Forelimb muscle (tissue), 1 donor: Measurements from ENCODE around the gene PLEKHB2. TPM values are rescaled to one million over a fixed set of nuclear protein-coding genes. Genes with fewer than 3 reads are reported as not detected.
A peak's percentile ranks its signal among the peaks of the same experiment; 100 is the strongest.
"Not testable (repeated sequence)": the region's sequence is repeated elsewhere in the genome, so short reads cannot be mapped to it uniquely, and the experiment has no call there.

ENCODE experiments used
- DNase-seq: peaks from one replicate; pipeline ENCODE4 v3.0.0-alpha.2; 2013; ENCODE audit warnings: low read depth
- polyA plus RNA-seq: library from polyadenylated mRNA; unstranded; fragments of 120-200 nt; gene quantifications from one replicate; pipeline ENCODE4 v1.2.1, GENCODE V29; 2013; ENCODE audit not compliant: insufficient read length

Gene PLEKHB2
- polyA plus RNA-seq: 23.1 TPM

- DNase-seq: peak; percentile 80
These were observed at the start of gene PLEKHB2 for GRCh38 chr2:131105156-131105949. TSS of gene PLEKHB2 (plus strand) at chr2:131105336. CDS start at chr2:131120942, 15,606 bp downstream.

- no peak for DNase-seq
These were observed 48.8 kb upstream of the PLEKHB2 start for GRCh38 chr2:131056204-131056931.

DNA sequence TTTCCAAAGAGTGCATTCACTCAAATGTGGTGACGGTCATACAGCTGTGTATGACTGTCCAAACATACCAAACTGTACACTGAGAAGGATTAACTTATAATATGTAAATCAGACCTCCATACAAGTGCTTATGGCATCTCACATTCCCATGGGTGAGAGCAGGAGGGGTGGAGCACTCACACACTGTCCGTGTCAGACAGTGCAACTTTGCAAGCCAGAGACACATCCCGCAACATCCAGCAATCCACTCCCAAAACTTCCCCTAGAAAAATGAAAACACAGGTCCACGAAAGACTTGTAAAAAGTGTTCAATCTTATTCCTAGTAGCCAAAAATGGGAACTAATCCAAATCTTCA is 48.2 kb upstream of the PLEKHB2 start:
- no peak for DNase-seq

GRCh38 chr2:131058214-131058843 is 46.8 kb upstream of the PLEKHB2 start:
- DNase-seq: peak; percentile 74

DNA sequence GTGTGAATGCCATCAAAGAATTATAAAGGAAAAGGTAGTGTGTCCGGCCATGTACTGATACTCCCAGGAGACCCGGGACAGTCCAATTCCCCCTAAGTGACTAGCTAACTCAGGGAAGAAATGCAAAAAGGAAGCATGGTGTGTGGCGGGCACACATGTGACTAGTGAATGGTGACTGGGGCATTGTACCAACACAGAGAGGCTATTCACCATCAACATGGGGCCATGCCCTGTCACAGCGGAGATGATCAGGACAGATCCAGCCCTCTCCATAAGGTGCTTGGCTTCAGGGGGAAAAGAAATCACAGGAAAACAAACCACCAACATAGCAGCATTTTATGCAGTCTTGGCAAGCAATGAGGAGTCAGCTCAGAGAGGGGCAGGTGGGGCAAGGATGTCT is 46.2 kb upstream of the PLEKHB2 start:
- no peak for DNase-seq

- no peak for DNase-seq
These were observed 41.4 kb upstream of the PLEKHB2 start for GRCh38 chr2:131063501-131064283.

DNA sequence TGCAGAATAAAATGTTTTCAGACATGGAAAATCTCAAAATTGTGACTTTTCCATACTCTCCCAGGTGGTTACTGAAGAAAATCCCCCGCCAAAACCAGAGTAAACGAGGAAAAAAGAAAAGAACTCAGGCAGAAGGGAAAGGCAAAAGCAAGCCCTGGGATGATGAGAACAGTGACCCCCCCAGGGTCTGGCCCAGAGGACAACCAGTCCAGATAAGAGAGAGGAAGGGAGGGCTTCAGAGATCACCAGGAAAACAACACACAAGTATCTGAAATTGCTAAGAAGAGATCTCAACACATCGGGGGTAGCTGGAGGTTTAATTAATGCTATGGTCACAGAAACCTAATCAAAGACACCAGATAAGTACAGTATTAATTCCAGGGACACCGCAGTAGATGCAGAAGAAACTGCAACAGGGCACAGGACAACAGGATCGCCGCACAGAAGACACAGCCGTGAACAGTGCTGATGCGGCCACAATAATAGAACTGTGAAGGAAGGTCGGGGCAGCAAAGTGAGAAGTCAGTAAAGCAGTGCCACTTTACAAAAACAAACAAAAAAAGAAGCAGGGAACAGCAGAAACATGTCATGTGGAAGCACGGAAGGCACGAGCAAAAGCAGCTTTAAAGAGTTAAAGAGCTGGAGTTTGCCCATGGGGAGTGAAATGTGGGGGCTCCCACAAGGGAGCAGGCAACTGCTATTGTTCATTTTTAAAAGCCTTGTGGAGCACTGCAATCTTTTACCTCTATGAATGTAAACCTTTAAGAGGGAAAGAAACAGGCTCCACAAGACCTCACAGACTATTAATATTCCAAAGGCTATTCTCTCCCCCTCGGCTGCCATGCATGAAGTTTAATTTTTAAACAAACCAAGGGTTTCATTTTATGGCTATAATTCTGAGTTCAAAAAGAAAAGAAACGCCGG is 40.3 kb upstream of the PLEKHB2 start:
- DNase-seq: no peak

DNA sequence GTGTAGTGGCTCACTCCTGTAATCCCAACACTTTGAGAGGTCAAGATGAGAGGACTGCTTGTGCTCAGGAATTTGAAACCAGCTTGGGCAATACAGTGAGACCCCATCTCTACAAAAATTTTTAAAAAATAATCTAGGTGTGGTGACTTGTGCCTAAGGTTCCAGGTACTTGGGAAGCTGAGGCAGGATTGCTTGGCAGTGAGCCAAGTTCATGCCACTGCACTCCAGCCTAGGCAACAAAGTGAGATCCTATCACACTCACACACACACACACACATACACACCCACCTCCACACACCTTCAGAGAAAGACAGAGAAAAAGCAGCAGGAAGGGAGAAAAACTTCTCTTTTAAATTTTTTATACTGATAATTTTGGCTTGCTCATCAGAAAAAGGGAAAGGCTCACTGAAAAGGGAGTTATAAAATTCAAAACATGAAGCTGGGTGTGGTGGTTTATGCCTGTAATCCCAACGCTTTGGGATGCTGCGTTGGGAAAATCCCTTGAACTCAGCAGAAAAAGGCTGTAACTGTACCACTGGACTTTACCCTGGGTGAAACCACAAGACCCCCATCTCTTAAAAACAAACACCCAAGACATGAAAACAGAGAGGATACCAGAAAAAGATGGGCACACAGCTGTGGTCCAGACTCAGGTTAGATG is 37.5 kb upstream of the PLEKHB2 start:
- no peak for DNase-seq

- DNase-seq: not testable (repeated sequence)
These were observed 37.0 kb upstream of the PLEKHB2 start for GRCh38 chr2:131068172-131068571.

DNA sequence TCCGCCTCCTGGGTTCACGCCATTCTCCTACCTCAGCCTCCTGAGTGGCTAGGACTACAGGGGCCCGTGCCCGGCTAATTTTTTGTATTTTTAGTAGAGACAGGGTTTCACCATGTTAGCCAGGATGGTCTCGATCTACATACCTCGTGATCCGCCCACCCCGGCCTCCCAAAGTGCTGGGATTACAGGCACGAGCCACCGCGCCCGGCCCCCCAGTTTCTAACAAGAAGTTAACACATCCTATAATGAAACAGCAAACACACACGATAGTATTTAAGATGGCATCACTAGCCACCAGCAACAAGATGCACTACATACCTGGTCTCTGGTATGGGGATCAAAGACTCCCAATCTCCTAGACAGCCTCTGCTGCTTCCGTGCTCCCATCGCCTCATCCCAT is 29.6 kb upstream of the PLEKHB2 start:
- not testable (repeated sequence) for DNase-seq

GRCh38 chr2:131076707-131077106 is 28.4 kb upstream of the PLEKHB2 start:
- DNase-seq: no peak

- no peak for DNase-seq
These were observed 27.8 kb upstream of the PLEKHB2 start for GRCh38 chr2:131077182-131077846.

DNA sequence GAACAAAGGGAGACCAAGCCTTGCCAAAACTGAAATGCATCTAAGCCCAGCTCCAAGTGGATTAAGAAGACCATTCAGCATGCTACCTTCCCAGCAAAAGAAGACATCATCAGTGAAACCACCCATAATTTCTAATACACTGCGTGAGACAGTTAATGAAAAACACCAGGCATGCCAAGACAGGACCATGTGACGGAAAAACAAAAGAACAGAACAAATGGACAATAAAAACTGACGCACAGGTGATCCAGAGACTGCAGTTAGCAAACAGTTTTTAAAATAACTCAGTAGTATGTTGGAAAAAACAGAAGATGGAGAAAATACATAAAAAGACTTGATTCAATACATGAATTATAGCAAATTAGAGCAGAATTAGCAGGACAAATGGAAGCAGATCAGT is 27.2 kb upstream of the PLEKHB2 start:
- no peak for DNase-seq

DNA sequence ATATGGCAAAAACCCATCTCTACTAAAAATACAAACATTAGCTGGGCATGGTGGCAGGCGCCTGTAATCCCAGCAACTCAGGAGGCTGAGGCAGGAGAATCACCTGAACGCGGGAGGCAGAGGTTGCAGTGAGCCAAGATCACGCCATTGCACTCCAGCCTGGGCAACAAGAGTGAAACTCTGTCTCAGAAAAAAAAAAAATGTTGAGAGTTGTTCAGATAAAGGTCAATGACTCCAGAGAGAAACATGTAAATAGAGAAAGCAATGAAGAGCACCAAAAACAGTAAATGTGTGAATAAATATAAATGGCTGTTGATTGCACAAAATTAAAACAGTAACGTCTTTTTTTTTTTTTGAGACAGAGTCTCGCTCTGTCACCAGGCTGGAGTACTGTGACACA is 25.2 kb upstream of the PLEKHB2 start:
- not testable (repeated sequence) for DNase-seq

DNA sequence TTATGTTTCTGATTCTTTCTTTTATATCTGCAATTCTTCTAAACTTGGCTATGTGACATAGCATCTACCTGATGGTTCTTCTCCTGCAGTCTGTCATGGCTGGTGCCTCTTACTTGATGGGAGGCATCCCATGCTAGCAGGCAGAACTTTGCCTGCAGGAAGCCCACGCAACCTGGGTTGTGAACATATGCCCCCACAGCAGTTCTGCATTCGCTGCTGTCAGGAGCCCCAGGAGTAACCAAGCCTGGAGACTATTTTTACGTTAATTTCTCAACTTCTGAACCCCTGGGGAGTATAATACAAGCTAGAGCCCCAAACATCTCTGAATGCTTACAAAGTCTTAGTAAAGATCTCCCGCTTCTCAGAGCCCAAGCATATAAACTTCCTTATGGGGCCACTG is 23.9 kb upstream of the PLEKHB2 start:
- DNase-seq: no peak

- no peak for DNase-seq
These were observed 19.5 kb upstream of the PLEKHB2 start for GRCh38 chr2:131085646-131086045.

GRCh38 chr2:131092458-131093005 is 12.6 kb upstream of the PLEKHB2 start:
- no peak for DNase-seq

DNA sequence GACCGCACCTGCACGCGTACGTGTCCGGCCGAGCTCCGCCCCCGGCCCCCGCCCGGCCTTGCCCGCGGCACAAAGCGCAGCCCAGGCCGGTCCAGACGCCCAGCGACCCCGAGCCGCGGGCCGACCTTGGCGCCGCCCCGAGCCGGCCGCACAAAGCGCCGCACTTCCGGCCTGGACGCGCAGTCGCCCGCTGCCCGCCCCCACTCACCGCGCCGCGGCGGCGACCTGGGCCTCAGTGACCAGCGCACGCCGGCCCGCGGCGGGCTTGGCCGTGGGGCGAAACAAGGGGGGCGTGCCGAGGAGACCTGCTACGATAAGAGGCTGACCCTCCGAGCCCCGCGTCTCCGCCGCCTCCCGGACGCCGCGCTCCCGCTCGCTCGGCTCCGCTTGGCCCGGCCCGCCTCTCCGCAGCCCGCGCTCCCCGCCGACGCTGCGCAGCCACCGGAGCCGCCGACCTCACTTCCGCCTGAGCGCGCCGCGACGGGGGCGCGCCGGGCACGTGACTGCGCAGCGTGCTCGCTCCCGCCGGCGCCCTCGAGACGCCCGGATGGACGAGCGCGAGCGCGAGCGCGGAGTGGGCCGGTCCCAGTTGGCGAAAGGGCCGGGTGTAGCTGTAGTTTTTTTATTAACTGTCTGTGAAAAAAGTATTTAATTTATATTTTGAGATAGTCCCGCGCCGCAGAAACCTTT is 12.0 kb upstream of the PLEKHB2 start, which contains the start of gene FAM168B:
TSS of gene FAM168B (minus strand) at position 455 of the 690 bp plus-strand sequence. CDS start 10,814 bp downstream, outside the sequence.
- peak; percentile 84 for DNase-seq
